ENCODE data around the gene QRICH1. TPM values are rescaled to one million over a fixed set of nuclear protein-coding genes. Genes with fewer than 3 reads are reported as not detected.

Gene QRICH1
- total RNA-seq, 1 donor from 2014 or later, result 53.6 TPM

DNA sequence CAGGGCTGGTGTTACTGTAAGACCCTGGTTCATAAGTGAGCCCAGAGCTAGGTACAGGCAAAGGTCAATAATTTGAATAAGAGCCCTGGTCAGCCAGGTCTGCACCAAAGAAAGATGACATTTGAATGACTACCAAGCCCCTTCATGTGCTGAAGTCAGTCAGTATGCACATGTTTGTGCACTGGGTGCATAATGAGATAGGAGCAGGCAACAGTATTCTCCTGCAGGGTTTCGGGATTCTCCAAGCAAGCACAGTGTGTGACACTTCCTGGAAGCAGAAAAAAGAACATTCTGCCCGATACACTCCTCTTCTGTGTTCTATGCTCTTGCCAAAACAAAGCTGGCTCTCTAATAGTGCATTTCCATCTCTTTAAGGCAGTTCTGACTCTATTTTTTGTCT is 59.2 kb downstream of the QRICH1 start:
- DNase-seq (ENCODE audit: low read depth), result no peak
- TF ChIP-seq, protein P1, sequence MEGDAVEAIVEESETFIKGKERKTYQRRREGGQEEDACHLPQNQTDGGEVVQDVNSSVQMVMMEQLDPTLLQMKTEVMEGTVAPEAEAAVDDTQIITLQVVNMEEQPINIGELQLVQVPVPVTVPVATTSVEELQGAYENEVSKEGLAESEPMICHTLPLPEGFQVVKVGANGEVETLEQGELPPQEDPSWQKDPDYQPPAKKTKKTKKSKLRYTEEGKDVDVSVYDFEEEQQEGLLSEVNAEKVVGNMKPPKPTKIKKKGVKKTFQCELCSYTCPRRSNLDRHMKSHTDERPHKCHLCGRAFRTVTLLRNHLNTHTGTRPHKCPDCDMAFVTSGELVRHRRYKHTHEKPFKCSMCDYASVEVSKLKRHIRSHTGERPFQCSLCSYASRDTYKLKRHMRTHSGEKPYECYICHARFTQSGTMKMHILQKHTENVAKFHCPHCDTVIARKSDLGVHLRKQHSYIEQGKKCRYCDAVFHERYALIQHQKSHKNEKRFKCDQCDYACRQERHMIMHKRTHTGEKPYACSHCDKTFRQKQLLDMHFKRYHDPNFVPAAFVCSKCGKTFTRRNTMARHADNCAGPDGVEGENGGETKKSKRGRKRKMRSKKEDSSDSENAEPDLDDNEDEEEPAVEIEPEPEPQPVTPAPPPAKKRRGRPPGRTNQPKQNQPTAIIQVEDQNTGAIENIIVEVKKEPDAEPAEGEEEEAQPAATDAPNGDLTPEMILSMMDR (conservative IDR thresholded peaks at IDR 0.05; ENCODE audit: low read depth, low read length), result no peak
- no peak overlapping the region for H3K4me3 ChIP-seq (ENCODE audit: low read depth, low read length)

DNA sequence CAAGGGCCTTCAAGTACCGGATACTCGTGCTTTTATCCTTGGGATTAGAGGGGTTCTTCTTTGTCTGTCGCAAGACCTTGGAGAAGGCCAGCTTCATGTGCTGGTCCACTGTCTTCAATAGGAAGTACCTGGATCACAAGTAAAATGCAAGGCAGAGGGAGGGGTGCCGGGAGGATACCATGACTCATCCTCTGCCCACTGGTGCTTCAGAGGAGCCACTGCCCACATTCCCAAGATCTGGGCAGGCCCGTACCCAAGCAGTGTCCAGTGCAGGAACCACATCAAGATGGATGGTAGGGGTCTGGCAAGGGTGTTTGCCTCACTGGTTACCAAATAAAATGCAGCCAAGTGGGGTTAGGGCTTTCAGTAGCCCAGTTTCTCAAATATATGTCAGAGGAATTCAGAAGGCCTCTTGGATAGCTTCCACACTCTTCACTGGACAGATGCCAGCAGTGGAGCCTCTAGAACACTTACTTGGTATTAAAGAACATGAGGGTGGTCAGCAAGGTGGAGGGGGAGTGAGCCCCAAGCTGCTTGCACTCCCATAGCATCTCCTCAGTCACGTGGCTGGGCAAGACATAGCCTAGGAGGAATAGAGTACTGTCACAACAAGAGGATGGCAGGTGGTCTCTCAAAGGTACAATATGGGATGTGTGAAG is 61.1 kb downstream of the QRICH1 start:
- H3K4me3 ChIP-seq (ENCODE audit: low read depth, low read length), result no peak overlapping the region
- TF ChIP-seq, protein P1 (conservative IDR thresholded peaks at IDR 0.05; ENCODE audit: low read depth, low read length), result no peak
- DNase-seq (ENCODE audit: low read depth), result no peak

DNA sequence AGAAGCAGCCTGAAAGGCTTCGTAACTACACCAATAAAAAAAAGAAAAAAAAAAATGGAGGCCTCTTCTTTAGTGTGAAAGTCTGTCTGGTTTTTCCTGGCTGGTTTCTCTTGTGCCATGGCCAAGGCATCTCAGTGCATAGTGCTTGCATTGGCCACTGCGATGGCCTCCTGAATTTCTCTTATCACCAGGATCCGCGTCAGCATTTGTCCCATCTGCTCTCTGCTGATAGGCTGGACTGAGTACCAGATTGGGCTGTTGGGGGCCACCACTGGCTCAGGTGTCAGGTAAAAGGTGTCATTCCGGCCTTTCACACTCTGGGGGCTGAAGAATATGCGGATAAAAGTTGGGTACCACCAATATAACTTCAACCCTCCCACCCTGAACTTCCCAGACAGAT is 63.5 kb downstream of the QRICH1 start:
- DNase-seq (ENCODE audit: low read depth), result no peak
- no peak overlapping the region for H3K4me3 ChIP-seq (ENCODE audit: low read depth, low read length)
- TF ChIP-seq, protein P1 (conservative IDR thresholded peaks at IDR 0.05; ENCODE audit: low read depth, low read length), result no peak

DNA sequence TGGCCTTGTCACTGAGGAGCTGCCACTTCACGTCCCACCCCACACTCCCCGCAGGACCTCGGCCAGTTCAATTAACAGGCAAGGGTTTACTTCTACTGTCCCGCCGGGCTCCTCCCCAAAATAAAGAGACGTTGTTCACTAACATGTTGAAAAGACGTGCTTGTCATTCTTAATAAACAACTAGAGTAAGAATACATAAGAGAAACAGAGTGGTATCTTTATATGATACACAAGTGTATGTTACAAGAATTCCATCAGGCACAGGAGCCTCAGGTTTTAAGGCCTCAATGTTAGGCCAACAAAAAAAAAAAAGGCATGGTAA is 64.3 kb downstream of the QRICH1 start:
- H3K4me3 ChIP-seq (ENCODE audit: low read depth, low read length), result peak overlapping the region; percentile 89
- DNase-seq (ENCODE audit: low read depth), result no peak

DNA sequence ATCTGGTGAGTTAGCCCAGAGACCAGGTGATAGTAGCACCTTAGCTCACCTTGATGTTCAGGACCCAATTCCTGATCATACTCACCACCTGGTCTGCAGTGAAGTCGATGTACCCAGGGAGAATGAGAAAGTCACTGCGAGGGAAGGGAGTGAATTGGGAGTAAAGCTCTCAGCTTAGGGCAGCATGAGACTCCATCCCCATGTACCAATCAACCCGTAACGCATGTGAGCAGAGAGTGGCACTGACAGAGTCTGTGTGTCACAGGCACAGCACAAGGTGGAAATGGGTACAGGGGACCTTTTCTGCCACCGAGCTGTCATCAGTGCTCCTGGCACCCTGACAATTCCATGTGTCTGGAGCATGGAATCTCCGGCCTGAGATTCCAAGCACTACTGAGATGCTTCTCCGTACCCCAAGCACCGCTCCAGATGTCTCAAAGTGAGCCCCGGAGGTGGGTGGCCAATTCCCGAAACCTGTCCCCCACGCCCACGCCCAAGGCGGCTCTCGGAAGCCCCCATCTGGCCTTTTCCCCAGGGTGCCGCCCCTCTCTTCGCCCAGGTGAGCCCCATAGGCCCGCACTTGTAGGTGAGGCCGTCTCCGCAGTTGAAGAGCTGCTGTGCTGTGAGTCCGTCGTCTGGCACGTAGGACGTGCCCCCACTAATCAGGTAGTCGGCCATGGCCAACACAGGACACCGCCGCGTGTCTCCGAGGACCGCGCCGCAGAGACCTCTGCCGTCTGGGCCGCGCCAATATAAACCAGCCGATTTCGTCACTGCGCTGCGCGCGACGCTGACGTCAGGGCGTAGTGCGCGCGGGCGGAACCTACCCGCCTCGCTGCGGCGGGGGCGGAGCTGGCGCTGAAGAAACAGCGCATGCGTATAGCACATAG is 65.0 kb downstream of the QRICH1 start, which contains the start of gene IMPDH2:
TSS of gene IMPDH2 (minus strand) at position 726 of the 890 bp plus-strand sequence. CDS start at position 678, 48 bp downstream.
- TF ChIP-seq, protein P1 (conservative IDR thresholded peaks at IDR 0.05; ENCODE audit: low read depth, low read length), result no peak
- peak within 1 kb of the TSS; percentile 89 for H3K4me3 ChIP-seq (ENCODE audit: low read depth, low read length)

More for the DNA sequence above, 64.3 kb downstream of the QRICH1 start:
- TF ChIP-seq, protein P1 (conservative IDR thresholded peaks at IDR 0.05; ENCODE audit: low read depth, low read length), result no peak

DNA sequence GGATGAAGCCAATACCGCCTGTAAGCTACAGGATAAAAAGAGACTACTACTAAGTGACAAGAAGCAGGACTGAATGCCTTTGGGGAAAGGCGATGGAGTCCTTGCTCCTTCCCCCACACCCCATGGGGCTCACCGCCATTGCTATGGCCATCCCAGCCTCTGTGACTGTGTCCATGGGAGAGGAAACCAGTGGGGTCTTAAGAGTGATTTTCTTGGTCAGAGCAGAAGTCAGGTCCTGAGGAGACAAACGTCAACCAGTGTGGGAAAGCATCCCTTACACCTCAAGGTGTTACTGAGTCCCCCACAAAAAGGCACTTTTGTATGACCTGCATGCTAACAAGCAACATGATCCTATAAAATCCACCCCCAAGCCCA is 65.6 kb downstream of the QRICH1 start:
- TF ChIP-seq, protein P1 (conservative IDR thresholded peaks at IDR 0.05; ENCODE audit: low read depth, low read length), result no peak
- no peak for DNase-seq (ENCODE audit: low read depth)
- peak overlapping the region; percentile 89 for H3K4me3 ChIP-seq (ENCODE audit: low read depth, low read length)

More for the DNA sequence above, 65.0 kb downstream of the QRICH1 start, which contains the start of gene IMPDH2:
- DNase-seq (ENCODE audit: low read depth), result no peak
